Measurements from ENCODE around the gene BNIP5. TPM values are rescaled to one million over a fixed set of nuclear protein-coding genes. Genes with fewer than 3 reads are reported as not detected.

Gene BNIP5
- total and polyA plus RNA-seq, 2 of the 13 experiments (the other 11 are each of a cell fraction or from before 2014, with no cell fraction given) = not detected

DNA sequence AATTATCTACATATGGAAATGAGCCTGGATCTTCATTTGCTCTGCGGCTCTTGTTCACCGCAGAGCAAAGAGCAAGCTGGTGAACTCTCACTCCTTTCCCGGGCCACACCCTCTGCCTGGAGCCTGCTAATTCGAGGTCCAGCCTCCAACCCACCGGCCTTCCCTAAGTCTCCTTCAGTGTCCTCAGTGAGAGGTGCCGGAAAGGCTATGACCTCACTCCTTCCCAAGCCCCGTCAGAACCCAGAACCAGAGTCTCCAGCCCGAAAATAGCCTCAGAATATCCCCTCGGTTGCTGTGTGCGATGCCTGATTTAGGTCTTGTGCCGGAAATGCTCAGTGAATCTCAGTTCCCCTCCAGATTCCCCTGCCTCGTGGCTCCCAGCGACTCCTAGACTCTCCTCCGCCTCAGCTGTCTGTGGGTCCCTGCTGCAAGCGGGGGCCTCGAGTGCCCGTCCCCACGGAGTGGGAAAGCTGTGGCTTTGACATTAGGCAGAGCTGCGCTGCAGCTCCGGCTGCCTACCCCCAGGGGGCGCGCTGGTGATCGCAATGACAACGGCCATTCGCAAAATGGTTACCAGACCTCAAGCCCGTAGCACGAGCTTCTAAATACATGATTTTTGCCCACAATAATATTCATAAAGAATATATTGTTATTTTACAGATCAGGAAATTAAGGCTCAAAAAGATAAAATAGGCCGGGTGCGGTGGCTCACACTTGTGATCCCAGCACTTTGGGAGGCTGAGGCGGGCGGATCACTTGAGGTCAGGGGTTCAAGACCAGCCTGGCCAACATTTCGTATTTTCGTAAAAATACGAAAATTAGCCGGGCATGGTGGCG, 4.1 kb upstream of the BNIP5 start (continued):
- TF ChIP-seq KLF6 (CRISPR knock-in tag; IDR thresholded peaks at IDR 0.05) = no peak
- TF ChIP-seq, protein P1, sequence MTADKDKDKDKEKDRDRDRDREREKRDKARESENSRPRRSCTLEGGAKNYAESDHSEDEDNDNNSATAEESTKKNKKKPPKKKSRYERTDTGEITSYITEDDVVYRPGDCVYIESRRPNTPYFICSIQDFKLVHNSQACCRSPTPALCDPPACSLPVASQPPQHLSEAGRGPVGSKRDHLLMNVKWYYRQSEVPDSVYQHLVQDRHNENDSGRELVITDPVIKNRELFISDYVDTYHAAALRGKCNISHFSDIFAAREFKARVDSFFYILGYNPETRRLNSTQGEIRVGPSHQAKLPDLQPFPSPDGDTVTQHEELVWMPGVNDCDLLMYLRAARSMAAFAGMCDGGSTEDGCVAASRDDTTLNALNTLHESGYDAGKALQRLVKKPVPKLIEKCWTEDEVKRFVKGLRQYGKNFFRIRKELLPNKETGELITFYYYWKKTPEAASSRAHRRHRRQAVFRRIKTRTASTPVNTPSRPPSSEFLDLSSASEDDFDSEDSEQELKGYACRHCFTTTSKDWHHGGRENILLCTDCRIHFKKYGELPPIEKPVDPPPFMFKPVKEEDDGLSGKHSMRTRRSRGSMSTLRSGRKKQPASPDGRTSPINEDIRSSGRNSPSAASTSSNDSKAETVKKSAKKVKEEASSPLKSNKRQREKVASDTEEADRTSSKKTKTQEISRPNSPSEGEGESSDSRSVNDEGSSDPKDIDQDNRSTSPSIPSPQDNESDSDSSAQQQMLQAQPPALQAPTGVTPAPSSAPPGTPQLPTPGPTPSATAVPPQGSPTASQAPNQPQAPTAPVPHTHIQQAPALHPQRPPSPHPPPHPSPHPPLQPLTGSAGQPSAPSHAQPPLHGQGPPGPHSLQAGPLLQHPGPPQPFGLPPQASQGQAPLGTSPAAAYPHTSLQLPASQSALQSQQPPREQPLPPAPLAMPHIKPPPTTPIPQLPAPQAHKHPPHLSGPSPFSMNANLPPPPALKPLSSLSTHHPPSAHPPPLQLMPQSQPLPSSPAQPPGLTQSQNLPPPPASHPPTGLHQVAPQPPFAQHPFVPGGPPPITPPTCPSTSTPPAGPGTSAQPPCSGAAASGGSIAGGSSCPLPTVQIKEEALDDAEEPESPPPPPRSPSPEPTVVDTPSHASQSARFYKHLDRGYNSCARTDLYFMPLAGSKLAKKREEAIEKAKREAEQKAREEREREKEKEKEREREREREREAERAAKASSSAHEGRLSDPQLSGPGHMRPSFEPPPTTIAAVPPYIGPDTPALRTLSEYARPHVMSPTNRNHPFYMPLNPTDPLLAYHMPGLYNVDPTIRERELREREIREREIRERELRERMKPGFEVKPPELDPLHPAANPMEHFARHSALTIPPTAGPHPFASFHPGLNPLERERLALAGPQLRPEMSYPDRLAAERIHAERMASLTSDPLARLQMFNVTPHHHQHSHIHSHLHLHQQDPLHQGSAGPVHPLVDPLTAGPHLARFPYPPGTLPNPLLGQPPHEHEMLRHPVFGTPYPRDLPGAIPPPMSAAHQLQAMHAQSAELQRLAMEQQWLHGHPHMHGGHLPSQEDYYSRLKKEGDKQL (CRISPR knock-in tag; IDR thresholded peaks at IDR 0.05; ENCODE audit: low read depth) = no peak
- no peak for TF ChIP-seq AHR (CRISPR knock-in tag; IDR thresholded peaks at IDR 0.05)
- no peak for TF ChIP-seq BATF2 (CRISPR knock-in tag; IDR thresholded peaks at IDR 0.05)
- TF ChIP-seq, protein P2, sequence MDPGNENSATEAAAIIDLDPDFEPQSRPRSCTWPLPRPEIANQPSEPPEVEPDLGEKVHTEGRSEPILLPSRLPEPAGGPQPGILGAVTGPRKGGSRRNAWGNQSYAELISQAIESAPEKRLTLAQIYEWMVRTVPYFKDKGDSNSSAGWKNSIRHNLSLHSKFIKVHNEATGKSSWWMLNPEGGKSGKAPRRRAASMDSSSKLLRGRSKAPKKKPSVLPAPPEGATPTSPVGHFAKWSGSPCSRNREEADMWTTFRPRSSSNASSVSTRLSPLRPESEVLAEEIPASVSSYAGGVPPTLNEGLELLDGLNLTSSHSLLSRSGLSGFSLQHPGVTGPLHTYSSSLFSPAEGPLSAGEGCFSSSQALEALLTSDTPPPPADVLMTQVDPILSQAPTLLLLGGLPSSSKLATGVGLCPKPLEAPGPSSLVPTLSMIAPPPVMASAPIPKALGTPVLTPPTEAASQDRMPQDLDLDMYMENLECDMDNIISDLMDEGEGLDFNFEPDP (CRISPR knock-in tag; conservative IDR thresholded peaks at IDR 0.05) = 0 out of 2 replicates have a peak, but pooled peaks have one; percentile 61
- no peak for TF ChIP-seq ZNF431 (CRISPR knock-in tag; IDR thresholded peaks at IDR 0.05; ENCODE audit: borderline replicate concordance, low read depth)
- TF ChIP-seq ZNF570 (CRISPR knock-in tag; IDR thresholded peaks at IDR 0.05; ENCODE audit: borderline replicate concordance) = no peak
- TF ChIP-seq MAF1 (CRISPR knock-in tag; IDR thresholded peaks at IDR 0.05; ENCODE audit: borderline replicate concordance) = 0 out of 2 replicates have a peak, but pooled peaks have one; percentile 55
- TF ChIP-seq SALL1 (CRISPR knock-in tag; IDR thresholded peaks at IDR 0.05) = peak; percentile 41; the same call in 1 of the 2 replicates
- TF ChIP-seq, protein P3, sequence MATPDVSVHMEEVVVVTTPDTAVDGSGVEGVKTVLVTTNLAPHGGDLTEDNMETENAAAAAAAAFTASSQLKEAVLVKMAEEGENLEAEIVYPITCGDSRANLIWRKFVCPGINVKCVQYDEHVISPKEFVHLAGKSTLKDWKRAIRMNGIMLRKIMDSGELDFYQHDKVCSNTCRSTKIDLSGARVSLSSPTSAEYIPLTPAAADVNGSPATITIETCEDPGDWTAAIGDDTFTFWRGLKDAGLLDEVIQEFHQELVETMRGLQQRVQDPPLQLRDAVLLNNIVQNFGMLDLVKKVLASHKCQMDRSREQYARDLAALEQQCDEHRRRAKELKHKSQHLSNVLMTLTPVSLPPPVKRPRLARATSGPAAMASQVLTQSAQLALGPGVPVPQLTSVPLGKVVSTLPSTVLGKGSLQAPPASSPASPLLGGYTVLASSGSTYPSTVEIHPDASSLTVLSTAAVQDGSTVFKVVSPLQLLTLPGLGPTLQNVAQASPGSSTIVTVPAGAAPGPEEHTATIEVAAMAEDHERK (CRISPR knock-in tag; IDR thresholded peaks at IDR 0.05; ENCODE audit: low read depth) = 0 out of 2 replicates have a peak, but pooled peaks have one; percentile 14
- TF ChIP-seq ZNF883 (CRISPR knock-in tag; IDR thresholded peaks at IDR 0.05; ENCODE audit: not compliant biosample characterization) = no peak
- TF ChIP-seq ZFP36L2 (CRISPR knock-in tag; IDR thresholded peaks at IDR 0.05) = no peak
- TF ChIP-seq ZNF121 (CRISPR knock-in tag; IDR thresholded peaks at IDR 0.05) = no peak
- no peak for TF ChIP-seq ZNF652 (CRISPR knock-in tag; IDR thresholded peaks at IDR 0.05; ENCODE audit: borderline replicate concordance, low read depth)
- peak; percentile 65 for TF ChIP-seq RAD21 (CRISPR knock-in tag; IDR thresholded peaks at IDR 0.05)
- TF ChIP-seq PITX1 (CRISPR knock-in tag; IDR thresholded peaks at IDR 0.05) = no peak; the same call in 1 of the 2 replicates
- TF ChIP-seq BHLHE40 (IDR thresholded peaks at IDR 0.05; ENCODE audit: low read length) = no peak
- TF ChIP-seq AKAP8 (CRISPR knock-in tag; IDR thresholded peaks at IDR 0.05) = no peak
- TF ChIP-seq TCF12 (IDR thresholded peaks at IDR 0.05) = no peak
- no peak for TF ChIP-seq TCF12 (CRISPR knock-in tag; IDR thresholded peaks at IDR 0.05)
- no peak for TF ChIP-seq NFIB (CRISPR knock-in tag; IDR thresholded peaks at IDR 0.05; ENCODE audit: borderline replicate concordance)

Data from HepG2 (cell line).